Peyer's patch (tissue), 4 donors: ENCODE results near the gene DLK1.

Experiments
- POLR2A ChIP-seq, 2 donors: fragments of 450-650 bp; IDR thresholded peaks; one replicate each; pipeline ENCODE4 v1.5.1; 2017; ENCODE audit warnings: antibody characterized with exemption in 2 of 2, mild to moderate bottlenecking in 2 of 2, moderate library complexity in 2 of 2
- TF ChIP-seq, protein P1 (sequence below), 6 experiments: fragments of 450-650 bp in 4 of 6; fragments of 200-600 bp in 2 of 6; sonication (generic) in 1 of 6; IDR thresholded peaks; one replicate each; pipeline ENCODE4 v1.5.1; 2017 to 2019; ENCODE audit warnings: antibody characterized with exemption in 6 of 6, mild to moderate bottlenecking in 3 of 6, moderate library complexity in 1 of 6

DNA sequence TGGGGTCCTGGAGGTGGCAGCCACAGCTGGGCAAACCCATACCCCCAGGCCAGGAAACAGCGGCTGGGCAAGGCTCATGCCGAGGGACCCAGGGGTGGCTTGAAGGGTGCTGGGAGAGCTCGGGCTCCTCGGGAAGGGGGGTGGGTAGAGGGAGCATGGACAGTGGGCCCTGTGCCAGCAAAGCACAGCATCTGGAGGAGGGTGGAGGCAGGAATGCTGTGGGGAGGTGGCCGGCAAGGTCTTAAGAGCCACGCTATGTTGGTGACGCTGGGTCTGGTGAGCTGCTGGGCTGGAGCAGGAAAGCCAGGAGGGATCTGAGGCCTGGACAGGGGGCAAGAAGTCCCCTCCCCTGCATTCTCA lies 48.2 kb upstream of the DLK1 start:
- TF ChIP-seq POLR2A (IDR thresholded peaks at IDR 0.05): no peak
- TF ChIP-seq, protein P1, sequence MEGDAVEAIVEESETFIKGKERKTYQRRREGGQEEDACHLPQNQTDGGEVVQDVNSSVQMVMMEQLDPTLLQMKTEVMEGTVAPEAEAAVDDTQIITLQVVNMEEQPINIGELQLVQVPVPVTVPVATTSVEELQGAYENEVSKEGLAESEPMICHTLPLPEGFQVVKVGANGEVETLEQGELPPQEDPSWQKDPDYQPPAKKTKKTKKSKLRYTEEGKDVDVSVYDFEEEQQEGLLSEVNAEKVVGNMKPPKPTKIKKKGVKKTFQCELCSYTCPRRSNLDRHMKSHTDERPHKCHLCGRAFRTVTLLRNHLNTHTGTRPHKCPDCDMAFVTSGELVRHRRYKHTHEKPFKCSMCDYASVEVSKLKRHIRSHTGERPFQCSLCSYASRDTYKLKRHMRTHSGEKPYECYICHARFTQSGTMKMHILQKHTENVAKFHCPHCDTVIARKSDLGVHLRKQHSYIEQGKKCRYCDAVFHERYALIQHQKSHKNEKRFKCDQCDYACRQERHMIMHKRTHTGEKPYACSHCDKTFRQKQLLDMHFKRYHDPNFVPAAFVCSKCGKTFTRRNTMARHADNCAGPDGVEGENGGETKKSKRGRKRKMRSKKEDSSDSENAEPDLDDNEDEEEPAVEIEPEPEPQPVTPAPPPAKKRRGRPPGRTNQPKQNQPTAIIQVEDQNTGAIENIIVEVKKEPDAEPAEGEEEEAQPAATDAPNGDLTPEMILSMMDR (IDR thresholded peaks at IDR 0.05): no peak
